H1 (cell line): Measurements from ENCODE around the gene FITM2. TPM values are rescaled to one million over a fixed set of nuclear protein-coding genes. Genes with fewer than 3 reads are reported as not detected.

Source experiments
- CTCF ChIA-PET: fragments of 300-600 bp; sonication (Branson Sonifier 250); formaldehyde crosslinking; loops from one replicate; lab custom pipeline; 2021; ENCODE audit not compliant: partially characterized antibody; lab: Charles Lee
- POLR2A ChIA-PET: fragments of 300-600 bp; sonication (Branson Sonifier 250); formaldehyde crosslinking; loops from one replicate; lab custom pipeline; 2021; ENCODE audit warnings: inconsistent platforms; ENCODE audit not compliant: partially characterized antibody; lab: Charles Lee
- DNase-seq, 2 experiments: peaks; one replicate each; pipeline versions ENCODE4 v3.0.0 to v3.0.0-alpha.2; 2010 to 2022; ENCODE audit warnings: low spot score in 2 of 2, low read depth in 1 of 2, mixed read lengths in 1 of 2
- FAIRE-seq: peaks from 2 replicates; lab custom pipeline; 2011; peaks lifted over from hg19 to GRCh38; lab: Jason Lieb, UNC
- H2AFZ ChIP-seq: 2 replicates; pipeline ENCODE4 v1.8.1; 2012; ENCODE audit warnings: low read length, inconsistent platforms
- H2AK5ac ChIP-seq: 2 replicates; pipeline ENCODE4 v1.6.1; 2013; ENCODE audit warnings: low read depth, low read length
- H2BK120ac ChIP-seq: replicated peaks from 2 replicates; pipeline ENCODE3; 2013; ENCODE audit warnings: low read depth, low read length, inconsistent platforms
- H2BK12ac ChIP-seq: 2 replicates; pipeline ENCODE4 v1.6.1; 2013; ENCODE audit warnings: low read depth, low read length
- H2BK15ac ChIP-seq: 2 replicates; pipeline ENCODE4 v1.6.1; 2013; ENCODE audit warnings: low read length
- H2BK20ac ChIP-seq: 2 replicates; pipeline ENCODE4 v1.6.1; 2013; ENCODE audit warnings: low read length
- H2BK5ac ChIP-seq: 2 replicates; pipeline ENCODE4 v1.6.1; 2013; ENCODE audit warnings: low read depth, low read length
- H3K14ac ChIP-seq: 2 replicates; pipeline ENCODE4 v1.6.1; 2013; ENCODE audit warnings: inconsistent platforms; ENCODE audit not compliant: insufficient read length
- H3K18ac ChIP-seq: 2 replicates; pipeline ENCODE4 v1.6.1; 2013; ENCODE audit warnings: low read length; ENCODE audit errors: extremely low read depth
- H3K23ac ChIP-seq: 2 replicates; pipeline ENCODE4 v1.6.1; 2013; ENCODE audit warnings: inconsistent platforms; ENCODE audit not compliant: insufficient read length
- H3K23me2 ChIP-seq: 2 replicates; pipeline ENCODE4 v1.6.1; 2013; ENCODE audit warnings: low read depth, low read length
- H3K27ac ChIP-seq: 2 replicates; pipeline ENCODE4 v1.6.1; 2011; ENCODE audit warnings: low read depth, low read length, inconsistent platforms
- H3K27me3 ChIP-seq, 4 experiments: replicated peaks in 1 of 4; 1 replicate in 1 of 4; 2 replicates in 3 of 4; pipeline versions ENCODE4 v1.6.1 to v1.8.1; 2011 to 2013; ENCODE audit warnings: low read length in 3 of 4, mild to moderate bottlenecking in 3 of 4, inconsistent platforms in 2 of 4, mixed read lengths in 2 of 4, moderate library complexity in 1 of 4; ENCODE audit not compliant: control insufficient read depth in 3 of 4, insufficient read depth in 3 of 4; ENCODE audit errors: extremely low read depth in 1 of 4
- H3K36me3 ChIP-seq, 4 experiments: 2 replicates each; pipeline versions ENCODE4 v1.6.1 to v1.8.1; 2011 to 2013; ENCODE audit warnings: mild to moderate bottlenecking in 4 of 4, low read length in 3 of 4, moderate library complexity in 2 of 4, control low read depth in 1 of 4, inconsistent platforms in 1 of 4; ENCODE audit not compliant: insufficient read depth in 4 of 4, control insufficient read depth in 2 of 4
- H3K4ac ChIP-seq: replicated peaks from 2 replicates; pipeline ENCODE3; 2013; ENCODE audit warnings: low read length, low read depth, mixed read lengths, inconsistent platforms; ENCODE audit not compliant: insufficient read length
- H3K4me1 ChIP-seq, 4 experiments: replicated peaks in 1 of 4; 1 replicate in 1 of 4; 2 replicates in 3 of 4; pipeline versions ENCODE4 v1.6.1 to v1.8.1; 2011 to 2013; ENCODE audit warnings: low read length in 3 of 4, inconsistent platforms in 2 of 4, mixed read lengths in 1 of 4; ENCODE audit not compliant: insufficient read depth in 4 of 4, control insufficient read depth in 3 of 4
- H3K4me2 ChIP-seq, 2 experiments: 2 replicates each; pipeline versions ENCODE4 v1.6.1 to v1.8.1; 2011 to 2013; ENCODE audit warnings: low read depth in 2 of 2, low read length in 2 of 2, control low read depth in 1 of 2, inconsistent platforms in 1 of 2, mild to moderate bottlenecking in 1 of 2; ENCODE audit not compliant: insufficient read depth in 1 of 2
- H3K4me3 ChIP-seq, 4 experiments: fragments of 200-600, 300-600 bp in 1 of 4; sonication (generic), shearing (Covaris generic), sonication (Bioruptor Twin) in 1 of 4; 2 replicates each; pipeline versions ENCODE4 v1.5.1 to v1.8.1; 2011 to 2016; ENCODE audit warnings: low read length in 4 of 4, low read depth in 3 of 4, control low read depth in 2 of 4, inconsistent platforms in 2 of 4, mild to moderate bottlenecking in 2 of 4, mixed read lengths in 1 of 4, moderate library complexity in 1 of 4; ENCODE audit not compliant: insufficient read depth in 2 of 4; ENCODE audit errors: extremely low read depth in 1 of 4
- H3K56ac ChIP-seq: replicated peaks from 2 replicates; pipeline ENCODE3; 2013; ENCODE audit warnings: low read depth, mild to moderate bottlenecking, mixed read lengths, low read length, inconsistent platforms; ENCODE audit not compliant: insufficient read length
- H3K79me1 ChIP-seq: 2 replicates; pipeline ENCODE4 v1.6.1; 2013; ENCODE audit warnings: low read depth, low read length, control low read depth
- H3K79me2 ChIP-seq, 2 experiments: 2 replicates each; pipeline versions ENCODE4 v1.6.1 to v1.8.1; 2012 to 2013; ENCODE audit warnings: low read length in 2 of 2, mild to moderate bottlenecking in 2 of 2, inconsistent platforms in 1 of 2; ENCODE audit not compliant: insufficient read depth in 2 of 2, control insufficient read depth in 1 of 2
- H3K9ac ChIP-seq, 4 experiments: replicated peaks in 1 of 4; 1 replicate in 1 of 4; 2 replicates in 3 of 4; pipeline versions ENCODE4 v1.6.1 to v1.8.1; 2011 to 2013; ENCODE audit warnings: low read depth in 3 of 4, low read length in 3 of 4, control low read depth in 2 of 4, mild to moderate bottlenecking in 2 of 4, moderate library complexity in 2 of 4, inconsistent platforms in 1 of 4; ENCODE audit errors: extremely low read depth in 1 of 4
- H3K9me3 ChIP-seq, 2 experiments: 2 replicates each; pipeline versions ENCODE4 v1.6.1 to v1.8.1; 2012 to 2013; ENCODE audit warnings: mild to moderate bottlenecking in 2 of 2, moderate library complexity in 2 of 2, control low read depth in 1 of 2, inconsistent platforms in 1 of 2, low read depth in 1 of 2, low read length in 1 of 2, mixed read lengths in 1 of 2; ENCODE audit not compliant: insufficient read depth in 2 of 2
- H4K20me1 ChIP-seq, 2 experiments: replicated peaks in 1 of 2; 2 replicates each; pipeline versions ENCODE3 to v1.8.1; 2011 to 2013; ENCODE audit warnings: inconsistent platforms in 2 of 2, low read length in 2 of 2, mild to moderate bottlenecking in 1 of 2; ENCODE audit not compliant: insufficient read depth in 2 of 2, control insufficient read depth in 1 of 2
- H4K5ac ChIP-seq: 2 replicates; pipeline ENCODE4 v1.6.1; 2013; ENCODE audit warnings: low read length, low read depth, mixed read lengths, inconsistent platforms; ENCODE audit not compliant: insufficient read length
- H4K8ac ChIP-seq: 2 replicates; pipeline ENCODE4 v1.8.0; 2013; ENCODE audit warnings: mild to moderate bottlenecking, moderate library complexity, low read length, inconsistent platforms; ENCODE audit not compliant: insufficient read depth; ENCODE audit errors: extremely low read depth
- H4K91ac ChIP-seq: replicated peaks from 2 replicates; pipeline ENCODE3; 2013; ENCODE audit warnings: low read length, mixed read lengths, inconsistent platforms; ENCODE audit not compliant: insufficient read length
- ATF3 ChIP-seq: IDR thresholded peaks from 2 replicates; pipeline ENCODE4 v1.6.1; 2011; ENCODE audit warnings: low read depth, mild to moderate bottlenecking, low read length; ENCODE audit not compliant: insufficient read depth
- BCL11A ChIP-seq, 2 experiments: IDR thresholded peaks; one replicate each; pipeline ENCODE4 v1.6.1; 2011; ENCODE audit warnings: low read depth in 2 of 2, low read length in 2 of 2, mild to moderate bottlenecking in 2 of 2
- EP300 ChIP-seq, 2 experiments: IDR thresholded peaks; 1 replicate in 1 of 2; 2 replicates in 1 of 2; pipeline ENCODE4 v1.6.1; 2011 to 2012; ENCODE audit warnings: low read depth in 2 of 2, low read length in 2 of 2, mild to moderate bottlenecking in 2 of 2, borderline replicate concordance in 1 of 2, inconsistent platforms in 1 of 2, moderate library complexity in 1 of 2
- FOSL1 ChIP-seq: IDR thresholded peaks from 2 replicates; pipeline ENCODE4 v1.6.1; 2011; ENCODE audit warnings: mild to moderate bottlenecking, low read depth, low read length, moderate library complexity; ENCODE audit not compliant: insufficient read depth
- HDAC6 ChIP-seq: IDR thresholded peaks from one replicate; pipeline ENCODE4 v1.7.1; 2012; ENCODE audit warnings: low read depth, mild to moderate bottlenecking, inconsistent platforms, low read length, moderate library complexity
- MAFK ChIP-seq: IDR thresholded peaks from 2 replicates; pipeline ENCODE4 v1.6.1; 2012; ENCODE audit warnings: low read depth, mild to moderate bottlenecking, improper control_type of control experiment, low read length
- MAX ChIP-seq: IDR thresholded peaks from 2 replicates; pipeline ENCODE4 v1.6.1; 2012; ENCODE audit warnings: inconsistent platforms
- PHF8 ChIP-seq: fragments of 200-600 bp; sonication (generic); conservative IDR thresholded peaks from 2 replicates; pipeline ENCODE4 v1.7.1; 2012; ENCODE audit warnings: low read depth, mild to moderate bottlenecking, inconsistent platforms, low read length, moderate library complexity
- RFX5 ChIP-seq: IDR thresholded peaks from 2 replicates; pipeline ENCODE4 v1.6.1; 2011; ENCODE audit warnings: low read depth, low read length, improper control_type of control experiment, borderline replicate concordance
- SIX5 ChIP-seq: IDR thresholded peaks from 2 replicates; pipeline ENCODE4 v1.6.1; 2011; ENCODE audit warnings: mild to moderate bottlenecking, low read depth, low read length
- SP1 ChIP-seq: IDR thresholded peaks from 2 replicates; pipeline ENCODE4 v1.6.1; 2011; ENCODE audit warnings: low read depth, low read length
- SRF ChIP-seq: IDR thresholded peaks from 2 replicates; pipeline ENCODE4 v1.6.1; 2011; ENCODE audit warnings: mild to moderate bottlenecking, low read depth, low read length, moderate library complexity
- SUZ12 ChIP-seq: fragments of 200-600 bp; sonication (generic); IDR thresholded peaks from 2 replicates; pipeline ENCODE4 v1.6.1; 2012; ENCODE audit warnings: mild to moderate bottlenecking, inconsistent platforms, low read length, moderate library complexity, mixed read lengths
- YY1 ChIP-seq: IDR thresholded peaks from 2 replicates; pipeline ENCODE4 v1.6.1; 2011; ENCODE audit warnings: low read depth, mild to moderate bottlenecking, low read length
- WGBS, 2 experiments: shearing (Covaris generic) in 1 of 2; methylation state at CpG; one replicate each; pipeline versions ENCODE4 v1.1.6 to v1.1.7; 2013 to 2015; ENCODE audit warnings: low lambda C conversion rate in 2 of 2, mixed read lengths in 2 of 2, inconsistent platforms in 1 of 2, low coverage in 1 of 2, missing lambda C conversion rate in 1 of 2; ENCODE audit not compliant: insufficient replicate concordance in 2 of 2, insufficient coverage in 1 of 2, insufficient read length in 1 of 2; ENCODE audit errors: extremely low coverage in 1 of 2, missing lambda C conversion rate in 1 of 2; 5-methylcytosine and 5-hydroxymethylcytosine counted together
- polyA plus RNA-seq, 7 experiments: library from polyadenylated mRNA; depleted of rRNA in 3 of 7; stranded (reverse) in 5 of 7; unstranded in 2 of 7; fragments of >200 nt in 5 of 7; fragments of 200-250 nt in 2 of 7; gene quantifications; 1 replicate in 5 of 7; 2 replicates in 1 of 7; 4 replicates in 1 of 7; pipeline versions ENCODE4 v1.2.1 to v1.2.3, GENCODE V29; 2011 to 2013; ENCODE audit warnings: missing spikeins in 2 of 7, mixed read lengths in 2 of 7
- total RNA-seq: library from RNA; stranded (reverse); fragmentation: NEBNext Ultra II Directional; extraction: Animal tissue kit (Norgen Biotek cat#: 25700); gene quantifications from 2 replicates; pipeline ENCODE4 v1.2.1, GENCODE V29; 2021

The FITM2 gene
- total and polyA plus RNA-seq, 2 of the 8 experiments (the other 6 are each of a cell fraction or from before 2014, with no cell fraction given), result 1.1 to 2.1 TPM

GRCh38 chr20:44256961-44257360, 54.0 kb downstream of the FITM2 start:
- no peak overlapping the region for H3K18ac ChIP-seq
- H4K8ac ChIP-seq, result no peak overlapping the region
- H4K5ac ChIP-seq, result no peak overlapping the region
- H3K36me3 ChIP-seq, result no peaks in the 10 kb centered on the region; a peak in 1 of 8 replicates
- H4K20me1 ChIP-seq, result peaks cover 0 to 3% of the 10 kb centered on the region in 2 experiments
- WGBS, 2 experiments, result 93% methylated on average over 18 of the region's 21 CpGs; no CpG with 5 or more reads in 1 of the 2 experiments
- H3K79me1 ChIP-seq, result no peaks in the 10 kb centered on the region
- ChIA-PET CTCF (interaction anchor here (0.6 to 4.5 kb wide), 5 partner anchors 10 to 136 kb away, joined by 4 to 16 read pairs (median 5); partner anchors contain the start of gene GDAP1L1), POLR2A (no interaction called here)
- peaks cover 0 to 7% (median 1%) of the 10 kb centered on the region in 4 experiments; a peak in 4 of 7 replicates for H3K4me1 ChIP-seq
- H3K23me2 ChIP-seq, result no peaks in the 10 kb centered on the region
- no peak overlapping the region for H2BK5ac ChIP-seq
- no peak overlapping the region for H3K27ac ChIP-seq
- H2BK20ac ChIP-seq, result no peak overlapping the region
- no peak overlapping the region for H2AFZ ChIP-seq
- H4K91ac ChIP-seq, result no peak overlapping the region
- no peak overlapping the region for H3K14ac ChIP-seq
- H3K56ac ChIP-seq, result no peak overlapping the region
- no peak overlapping the region for H2BK12ac ChIP-seq
- H2BK15ac ChIP-seq, result no peak overlapping the region
- H3K9ac ChIP-seq, result no peak overlapping the region
- H3K23ac ChIP-seq, result no peak overlapping the region
- no peaks in the 10 kb centered on the region for H3K9me3 ChIP-seq
- no peak overlapping the region for H3K4me3 ChIP-seq
- H3K27me3 ChIP-seq, result no peaks in the 10 kb centered on the region; a peak in 1 of 7 replicates
- H3K79me2 ChIP-seq, result no peaks in the 10 kb centered on the region
- no peak overlapping the region for H3K4ac ChIP-seq
- no peak overlapping the region for H2BK120ac ChIP-seq
- no peak for FAIRE-seq
- no peak overlapping the region for H3K4me2 ChIP-seq
- no peak for DNase-seq
- H2AK5ac ChIP-seq, result no peak overlapping the region
- TF ChIP-seq SUZ12 (no peak), MAFK (no peak), MAX (no peak), SIX5 (no peak), SP1 (no peak), HDAC6 (no peak), PHF8 (no peak), ATF3 (no peak), YY1 (no peak), BCL11A (IDR thresholded peaks at IDR 0.05; ENCODE audit: low read depth in 2 of 2, low read length in 2 of 2) (no peak), SRF (no peak), EP300 (IDR thresholded peaks at IDR 0.05; ENCODE audit: borderline replicate concordance in 1 of 2, low read depth in 2 of 2, low read length in 2 of 2) (no peak), RFX5 (no peak), FOSL1 (no peak)
